H1 (cell line): ENCODE measurements around the gene CGB7.
"Not testable (repeated sequence)": the region's sequence is repeated elsewhere in the genome, so short reads cannot be mapped to it uniquely, and the experiment has no call there.

ENCODE experiments used
- CTCF ChIP-seq, 3 experiments: IDR thresholded peaks; 1 replicate in 2 of 3; 2 replicates in 1 of 3; pipeline versions ENCODE4 v1.5.1 to v1.6.1; 2011; ENCODE audit warnings: low read length in 3 of 3, mild to moderate bottlenecking in 3 of 3, inconsistent platforms in 2 of 3, low read depth in 1 of 3, moderate library complexity in 1 of 3; ENCODE audit not compliant: insufficient read depth in 1 of 3; ENCODE audit errors: control extremely low read depth in 1 of 3
- GABPA ChIP-seq: IDR thresholded peaks from 2 replicates; pipeline ENCODE4 v1.6.1; 2011; ENCODE audit warnings: mild to moderate bottlenecking, low read length, moderate library complexity, borderline replicate concordance; ENCODE audit not compliant: insufficient read depth
- POLR2A ChIP-seq, 2 experiments: IDR thresholded peaks; 1 replicate in 1 of 2; 2 replicates in 1 of 2; pipeline ENCODE4 v1.6.1; 2011; ENCODE audit warnings: low read depth in 2 of 2, low read length in 2 of 2, mild to moderate bottlenecking in 2 of 2; ENCODE audit errors: control extremely low read depth in 1 of 2
- POLR2AphosphoS5 ChIP-seq: IDR thresholded peaks from 2 replicates; pipeline ENCODE4 v1.6.1; 2011; ENCODE audit warnings: low read depth, low read length
- SUZ12 ChIP-seq: fragments of 200-600 bp; sonication (generic); IDR thresholded peaks from 2 replicates; pipeline ENCODE4 v1.6.1; 2012; ENCODE audit warnings: mild to moderate bottlenecking, inconsistent platforms, low read length, moderate library complexity, mixed read lengths

- not testable (repeated sequence) for TF ChIP-seq POLR2A (IDR thresholded peaks at IDR 0.05; ENCODE audit: control extremely low read depth in 1 of 2, low read depth in 2 of 2, low read length in 2 of 2); CTCF (IDR thresholded peaks at IDR 0.05; ENCODE audit: control extremely low read depth in 1 of 3, insufficient read depth in 1 of 3, low read depth in 1 of 3, low read length in 3 of 3); GABPA; SUZ12; POLR2AphosphoS5
These were observed 17.8 kb downstream of the CGB7 start for GRCh38 chr19:49039736-49040135.
